ENCODE data around the gene PRKG2. TPM values are rescaled to one million over a fixed set of nuclear protein-coding genes. Genes with fewer than 3 reads are reported as not detected.

The PRKG2 gene
- polyA plus RNA-seq, 1 donor (not counting 4 experiments of a cell fraction or from before 2014, with no cell fraction given) = 0.68 TPM

- no peak overlapping the region for H2AFZ ChIP-seq (ENCODE audit: control insufficient read depth, low read length)
- DNase-seq (ENCODE audit: low read depth, low spot score) = no peak
- dilution Hi-C loops (cut with MboI; ENCODE audit: extremely low pct_ligation_motif_present, low sequenced_read_pairs) = no loop called here
These were observed 149.6 kb downstream of the PRKG2 start for GRCh38 chr4:81065446-81065845.

GRCh38 chr4:81062001-81062400, 153.0 kb downstream of the PRKG2 start:
- DNase-seq (ENCODE audit: low read depth, low spot score) (no peak), FAIRE-seq (no peak)
- H3K9me1 ChIP-seq (ENCODE audit: control insufficient read depth, extremely low read depth, insufficient read depth, low read length) = no peaks in the 10 kb centered on the region
- H3K79me2 ChIP-seq (ENCODE audit: control insufficient read depth, insufficient read depth, low read length) = no peaks in the 10 kb centered on the region
- dilution Hi-C loops (cut with MboI; ENCODE audit: extremely low pct_ligation_motif_present, low sequenced_read_pairs) = no loop called here
- no peaks in the 10 kb centered on the region for H3K4me1 ChIP-seq (ENCODE audit: control insufficient read depth, extremely low read depth, insufficient read depth, low read length)
- H2AFZ ChIP-seq (ENCODE audit: control insufficient read depth, low read length) = no peak overlapping the region
- H3K27ac ChIP-seq (ENCODE audit: control insufficient read depth, insufficient read depth, low read length) = no peak overlapping the region
- no peaks in the 10 kb centered on the region for H4K20me1 ChIP-seq (ENCODE audit: control insufficient read depth, extremely low read depth, insufficient read depth, low read length)
- H3K9ac ChIP-seq (ENCODE audit: control insufficient read depth, extremely low read depth, insufficient read depth, low read length) = no peak overlapping the region
- H3K4me3 ChIP-seq (ENCODE audit: control insufficient read depth in 2 of 3, extremely low read depth in 1 of 3, insufficient read depth in 2 of 3, low read depth in 1 of 3, low read length in 3 of 3) = no peak overlapping the region
- H3K9me3 ChIP-seq (ENCODE audit: control insufficient read depth, low read depth, low read length) = no peaks in the 10 kb centered on the region
- H3K27me3 ChIP-seq (ENCODE audit: control insufficient read depth, extremely low read depth, insufficient read depth, low read length) = no peaks in the 10 kb centered on the region
- TF ChIP-seq CTCF (optimal IDR thresholded peaks at IDR 0.05 in 1 of 3, IDR thresholded peaks at IDR 0.05 in 1 of 3, conservative IDR thresholded peaks at IDR 0.05 in 1 of 3; ENCODE audit: extremely low read depth in 1 of 3, insufficient read depth in 2 of 3, low read length in 3 of 3) (no peak), EZH2 (IDR thresholded peaks at IDR 0.05; ENCODE audit: low read length) (no peak)
- no peaks in the 10 kb centered on the region for H3K36me3 ChIP-seq (ENCODE audit: control insufficient read depth in 2 of 2, extremely low read depth in 1 of 2, insufficient read depth in 2 of 2, low read length in 2 of 2)
- no peak overlapping the region for H3K4me2 ChIP-seq (ENCODE audit: control insufficient read depth, extremely low read depth, insufficient read depth, low read depth, low read length)

More at GRCh38 chr4:81065446-81065845, 149.6 kb downstream of the PRKG2 start:
- TF ChIP-seq CTCF (optimal IDR thresholded peaks at IDR 0.05 in 1 of 3, IDR thresholded peaks at IDR 0.05 in 1 of 3, conservative IDR thresholded peaks at IDR 0.05 in 1 of 3; ENCODE audit: extremely low read depth in 1 of 3, insufficient read depth in 2 of 3, low read length in 3 of 3) = no peak
- no peak for TF ChIP-seq EZH2 (IDR thresholded peaks at IDR 0.05; ENCODE audit: low read length)
- no peak overlapping the region for H3K4me3 ChIP-seq (ENCODE audit: control insufficient read depth in 2 of 3, extremely low read depth in 1 of 3, insufficient read depth in 2 of 3, low read depth in 1 of 3, low read length in 3 of 3)
- H3K9ac ChIP-seq (ENCODE audit: control insufficient read depth, extremely low read depth, insufficient read depth, low read length) = no peak overlapping the region
- FAIRE-seq = no peak
- H3K27me3 ChIP-seq (ENCODE audit: control insufficient read depth, extremely low read depth, insufficient read depth, low read length) = no peaks in the 10 kb centered on the region
- H3K4me1 ChIP-seq (ENCODE audit: control insufficient read depth, extremely low read depth, insufficient read depth, low read length) = no peaks in the 10 kb centered on the region
- H3K9me3 ChIP-seq (ENCODE audit: control insufficient read depth, low read depth, low read length) = no peaks in the 10 kb centered on the region
- H3K9me1 ChIP-seq (ENCODE audit: control insufficient read depth, extremely low read depth, insufficient read depth, low read length) = no peaks in the 10 kb centered on the region
- no peaks in the 10 kb centered on the region for H3K36me3 ChIP-seq (ENCODE audit: control insufficient read depth in 2 of 2, extremely low read depth in 1 of 2, insufficient read depth in 2 of 2, low read length in 2 of 2)
- H3K27ac ChIP-seq (ENCODE audit: control insufficient read depth, insufficient read depth, low read length) = no peak overlapping the region
- no peaks in the 10 kb centered on the region for H4K20me1 ChIP-seq (ENCODE audit: control insufficient read depth, extremely low read depth, insufficient read depth, low read length)
- H3K4me2 ChIP-seq (ENCODE audit: control insufficient read depth, extremely low read depth, insufficient read depth, low read depth, low read length) = no peak overlapping the region
- H3K79me2 ChIP-seq (ENCODE audit: control insufficient read depth, insufficient read depth, low read length) = no peaks in the 10 kb centered on the region
